Measurements from ENCODE around the gene DPF3.
"Not testable (repeated sequence)": the region's sequence is repeated elsewhere in the genome, so short reads cannot be mapped to it uniquely, and the experiment has no call there.

The DPF3 gene

DNA sequence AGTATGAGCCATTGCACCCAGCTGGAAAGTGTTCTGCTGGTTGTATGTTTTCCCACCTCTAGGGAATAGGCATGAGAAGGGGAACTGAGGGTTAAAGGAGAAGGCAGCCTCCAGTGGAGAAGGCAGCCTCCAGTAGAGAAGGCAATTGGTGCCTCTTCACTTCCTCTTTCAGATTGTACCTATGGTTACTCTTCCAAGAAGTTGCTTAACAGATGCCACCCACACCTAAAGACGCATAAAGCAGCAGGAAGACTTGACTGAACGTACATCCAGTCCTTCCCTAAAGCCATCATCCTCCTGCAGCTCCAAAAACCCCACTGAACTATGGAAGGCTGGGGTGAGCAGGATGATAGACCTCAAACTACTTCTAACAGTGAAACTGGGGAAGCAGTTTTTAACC, 13.1 kb downstream of the DPF3 start:
- DNase-seq (ENCODE audit: low spot score), result no peak

DNA sequence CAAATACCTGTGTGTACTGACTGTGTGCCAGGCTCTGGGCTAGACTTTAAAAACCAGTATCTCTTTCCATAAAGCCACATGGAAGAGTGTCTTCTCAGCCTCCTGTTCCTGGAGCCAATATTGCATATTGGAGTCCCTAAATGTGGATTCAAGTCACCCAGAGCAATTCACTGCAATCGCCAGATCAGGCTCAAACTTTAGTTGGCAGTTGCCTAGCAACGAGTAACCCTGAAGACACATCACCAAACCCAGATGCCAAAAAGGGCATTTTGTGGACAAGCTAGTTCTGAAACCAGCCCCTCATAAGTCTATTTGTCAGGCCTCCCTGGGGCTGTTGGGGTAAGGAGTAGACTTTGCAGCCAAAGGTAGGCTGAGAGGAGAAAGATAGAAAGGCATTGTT, 13.7 kb downstream of the DPF3 start:
- no peak for DNase-seq (ENCODE audit: low spot score)

DNA sequence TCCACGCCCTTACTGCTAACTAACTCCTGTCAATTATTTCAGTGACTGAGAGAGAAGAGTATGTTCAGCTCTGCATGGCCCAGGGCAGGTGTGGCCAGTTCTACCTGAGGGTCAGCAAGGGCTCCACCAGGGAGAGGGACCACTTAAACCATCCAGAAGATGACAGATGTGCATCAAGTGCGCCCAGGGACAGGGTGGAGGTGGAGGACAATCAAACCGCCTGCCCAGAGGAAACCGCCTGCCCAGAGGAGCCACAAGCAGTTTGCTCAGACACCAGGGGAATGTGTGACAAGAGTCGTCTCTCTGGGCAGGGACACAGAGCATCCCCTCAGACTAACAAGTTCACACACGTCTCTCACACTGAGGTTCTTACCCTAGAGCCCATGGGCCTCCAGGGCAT, 14.5 kb downstream of the DPF3 start:
- DNase-seq (ENCODE audit: low spot score), result no peak

DNA sequence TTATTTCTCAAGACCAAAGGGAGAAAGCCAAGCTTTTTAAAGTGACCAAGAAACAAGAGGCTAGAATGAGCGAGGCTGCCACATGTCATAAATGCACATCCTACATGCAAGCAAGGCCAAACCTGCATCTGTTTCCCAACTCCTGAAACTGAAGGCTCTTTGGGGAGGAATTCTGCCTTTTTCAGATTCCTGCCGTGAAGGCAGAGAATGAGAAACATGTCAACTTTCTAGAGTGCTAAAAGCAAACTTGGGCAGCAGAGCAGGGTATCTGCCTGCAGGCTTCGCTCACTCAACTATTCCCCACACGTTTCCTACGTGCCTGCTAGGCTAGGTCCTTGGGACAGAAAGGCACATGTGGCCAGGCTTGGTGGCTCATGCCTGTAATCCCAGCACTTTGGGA, 15.2 kb downstream of the DPF3 start:
- no peak for DNase-seq (ENCODE audit: low spot score)

DNA sequence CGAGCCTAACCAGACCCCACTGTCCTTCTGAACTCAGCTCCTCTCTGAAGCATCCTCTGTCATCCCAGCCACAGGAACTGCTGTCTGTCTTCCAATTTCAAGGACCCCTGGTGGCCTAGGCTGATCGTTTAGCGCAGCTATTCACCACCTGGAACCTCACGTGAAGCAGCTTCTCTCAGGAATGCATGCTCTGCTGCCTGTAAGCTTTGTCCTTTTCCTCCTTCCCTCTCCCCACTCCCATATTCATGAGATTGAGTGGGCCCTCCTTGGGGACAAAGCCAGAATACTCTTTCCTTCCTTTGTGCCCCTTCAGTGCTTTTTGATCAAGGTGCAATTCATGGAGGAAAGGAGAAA, 17.2 kb downstream of the DPF3 start:
- DNase-seq (ENCODE audit: low spot score), result no peak

DNA sequence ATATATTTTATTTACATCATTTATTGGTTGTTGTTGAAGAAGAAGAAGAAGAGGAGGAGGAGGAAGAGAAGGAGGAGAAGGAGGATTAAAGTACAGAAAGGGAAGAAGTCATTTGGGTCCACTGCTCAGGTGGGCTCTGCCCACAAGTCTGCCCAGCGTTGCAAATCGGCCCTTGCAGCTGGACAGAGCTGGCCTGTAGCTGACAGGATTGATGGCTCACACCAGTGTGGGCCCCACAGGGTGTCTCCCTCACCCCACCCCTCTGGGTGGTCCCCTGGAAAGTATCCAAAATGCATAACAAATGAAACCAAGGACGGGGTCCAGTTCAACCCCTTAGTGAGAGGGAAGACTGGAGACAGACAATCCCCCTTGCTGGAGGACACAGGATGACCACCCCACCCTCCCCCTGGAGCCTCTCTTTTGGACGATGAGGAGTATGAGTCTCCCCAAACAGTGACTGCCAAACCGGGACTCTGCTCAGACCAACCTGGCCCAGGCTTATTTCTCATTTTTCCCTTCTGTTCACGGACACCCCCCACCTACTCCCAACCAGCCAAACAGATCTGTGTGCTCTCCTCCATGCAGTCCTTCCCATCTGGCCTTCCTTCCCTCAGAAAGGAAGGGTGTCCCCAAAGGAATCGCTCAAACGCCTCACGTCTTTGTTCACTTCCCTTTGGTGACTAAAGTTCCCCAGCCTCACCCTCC, 17.7 kb downstream of the DPF3 start:
- no peak for DNase-seq (ENCODE audit: low spot score)

DNA sequence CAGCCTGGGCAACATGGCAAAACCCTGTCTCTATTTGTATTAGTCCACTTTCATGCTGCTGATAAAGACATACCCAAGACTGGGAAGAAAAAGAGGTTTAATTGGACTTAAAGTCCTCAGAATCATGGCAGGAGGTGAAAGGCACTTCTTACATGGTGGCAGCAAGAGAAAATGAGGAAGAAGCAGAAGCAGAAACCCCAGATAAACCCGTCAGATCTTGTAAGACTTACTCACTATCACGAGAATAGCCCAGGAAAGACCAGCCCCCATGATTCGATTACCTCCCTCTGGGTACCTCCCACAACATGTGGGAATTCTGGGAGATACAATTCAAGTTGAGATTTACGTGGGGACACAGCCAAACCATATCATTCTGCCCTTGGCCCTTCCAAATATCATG, 23.0 kb downstream of the DPF3 start:
- DNase-seq (ENCODE audit: low spot score), result not testable (repeated sequence)

DNA sequence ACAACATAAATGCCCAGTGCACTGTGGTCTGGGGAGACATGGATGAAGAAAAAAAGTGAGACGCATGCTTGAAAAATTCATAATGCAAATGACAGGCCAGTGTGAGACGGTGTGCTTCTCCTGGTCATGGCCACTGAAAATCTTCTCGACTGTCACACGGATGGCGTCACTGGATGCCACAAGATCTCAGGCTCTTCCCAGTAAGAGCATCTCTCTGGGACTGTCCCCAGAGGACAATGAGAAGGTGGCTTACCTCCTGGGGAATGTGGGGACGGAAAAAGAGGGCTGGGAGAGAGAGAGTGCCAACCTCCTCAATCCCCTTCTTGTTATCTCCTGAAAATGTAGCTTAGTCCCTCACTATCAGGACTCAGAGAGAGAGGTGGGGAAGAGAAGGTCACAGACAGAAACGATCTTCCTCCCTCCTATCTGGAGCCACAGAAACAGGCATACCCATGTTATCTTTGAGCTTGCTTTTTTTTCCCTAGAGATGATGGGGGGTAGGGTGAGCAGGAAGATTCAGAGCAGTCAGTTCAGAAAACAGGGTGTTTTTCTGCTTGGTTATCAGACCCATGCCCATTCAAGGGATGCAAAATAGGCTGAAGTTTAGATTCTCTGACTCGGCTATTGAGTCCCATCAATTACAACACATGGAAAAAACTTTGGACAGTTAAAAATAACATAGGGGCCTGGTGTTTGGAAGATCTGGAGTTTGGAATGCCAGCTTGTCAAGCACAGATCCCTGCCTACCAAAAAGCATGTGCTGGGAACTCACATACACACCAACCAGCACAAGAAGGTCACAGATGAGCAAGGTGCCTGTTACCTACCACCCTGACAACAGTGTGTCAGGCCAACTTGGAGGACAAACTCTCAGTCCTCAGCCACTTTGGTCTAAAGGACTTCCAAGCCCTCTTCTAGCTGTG, 24.2 kb downstream of the DPF3 start:
- no peak for DNase-seq (ENCODE audit: low spot score)

DNA sequence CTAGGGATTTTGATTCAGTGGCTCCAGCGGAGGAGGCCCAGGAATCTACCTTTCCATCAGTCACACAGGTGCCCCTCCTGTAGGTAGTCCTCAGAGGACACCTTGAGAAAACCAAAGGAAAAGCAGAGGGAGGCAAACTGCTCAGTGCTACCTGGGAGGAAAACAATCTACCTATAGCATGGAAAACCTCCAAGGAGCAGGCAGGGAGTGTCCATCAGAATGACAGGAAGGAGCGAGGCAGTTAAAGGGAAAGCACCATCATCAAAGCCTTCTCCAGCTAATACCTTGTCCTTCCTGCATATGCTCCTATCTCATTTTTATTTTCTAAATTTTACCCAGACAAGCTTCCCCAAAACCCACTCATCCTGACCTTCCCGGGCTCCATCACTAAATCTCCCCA, 25.4 kb downstream of the DPF3 start:
- no peak for DNase-seq (ENCODE audit: low spot score)

DNA sequence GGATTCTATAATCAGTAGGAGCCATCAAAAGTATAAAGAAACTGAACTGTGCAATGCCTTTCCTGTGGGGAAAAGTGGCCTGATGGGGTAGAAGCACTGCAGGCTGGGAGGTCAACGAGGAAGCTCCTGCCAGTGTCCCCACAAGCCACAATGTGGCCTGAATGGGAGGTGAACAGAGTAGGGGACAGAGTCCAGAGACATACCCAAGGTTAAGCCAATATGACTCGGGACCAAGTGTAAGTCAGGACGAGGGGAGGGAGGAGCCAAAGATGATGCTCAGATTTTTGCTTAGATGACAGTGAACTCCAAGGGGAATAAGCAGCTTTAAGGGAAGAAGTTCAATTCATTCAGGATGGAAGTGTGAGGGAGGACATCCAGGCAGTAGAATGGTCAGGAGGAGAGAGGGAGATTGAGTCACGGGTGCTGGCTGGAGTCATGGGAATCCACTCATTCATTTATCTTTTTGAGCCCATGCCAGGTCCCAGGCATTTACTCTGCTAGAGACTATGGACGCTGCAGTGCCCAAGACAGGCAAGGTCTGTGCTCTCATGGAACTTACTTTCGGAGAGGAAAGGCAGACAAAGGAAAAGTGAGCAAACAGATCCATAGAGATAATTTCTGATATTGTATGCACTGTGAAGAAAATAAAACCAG, 29.1 kb downstream of the DPF3 start:
- no peak for DNase-seq (ENCODE audit: low spot score)

DNA sequence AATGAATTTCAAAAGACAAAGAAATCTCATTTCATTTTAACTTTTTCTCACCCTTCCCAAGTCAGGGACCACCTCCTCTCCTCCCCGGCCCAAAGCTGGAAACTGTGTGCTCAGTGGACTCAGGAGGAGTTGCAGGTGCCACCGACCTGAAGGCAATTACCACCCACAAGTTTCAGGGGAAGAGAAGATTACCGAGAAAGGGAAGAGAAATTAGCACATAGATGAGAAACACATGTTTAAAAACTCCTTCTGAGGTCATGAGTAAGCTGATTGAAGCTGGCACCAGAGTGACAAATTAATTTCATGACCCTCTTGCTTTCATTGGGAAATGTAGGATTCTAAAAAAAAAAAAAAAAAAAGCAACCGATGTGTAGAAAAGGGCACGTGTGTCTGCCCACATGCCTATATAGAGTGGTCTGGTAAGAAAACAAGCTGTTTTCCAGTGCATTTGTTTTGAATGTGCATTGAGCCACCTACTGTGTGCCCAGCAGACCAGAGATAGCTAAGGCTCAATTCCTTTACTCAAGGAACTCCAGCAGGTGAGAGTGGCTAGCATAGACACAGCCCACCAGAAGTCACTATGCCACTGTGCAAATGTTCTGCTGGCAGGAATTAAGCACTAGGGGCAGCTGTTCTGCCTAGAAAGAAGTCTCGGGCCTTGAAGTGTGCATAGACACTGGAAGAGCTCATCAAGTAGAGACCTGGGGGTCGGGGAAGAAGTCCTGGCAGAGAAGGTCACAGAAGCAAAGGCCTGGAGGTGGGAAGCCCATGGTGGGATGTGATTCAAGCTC, 30.5 kb downstream of the DPF3 start:
- no peak for DNase-seq (ENCODE audit: low spot score)

DNA sequence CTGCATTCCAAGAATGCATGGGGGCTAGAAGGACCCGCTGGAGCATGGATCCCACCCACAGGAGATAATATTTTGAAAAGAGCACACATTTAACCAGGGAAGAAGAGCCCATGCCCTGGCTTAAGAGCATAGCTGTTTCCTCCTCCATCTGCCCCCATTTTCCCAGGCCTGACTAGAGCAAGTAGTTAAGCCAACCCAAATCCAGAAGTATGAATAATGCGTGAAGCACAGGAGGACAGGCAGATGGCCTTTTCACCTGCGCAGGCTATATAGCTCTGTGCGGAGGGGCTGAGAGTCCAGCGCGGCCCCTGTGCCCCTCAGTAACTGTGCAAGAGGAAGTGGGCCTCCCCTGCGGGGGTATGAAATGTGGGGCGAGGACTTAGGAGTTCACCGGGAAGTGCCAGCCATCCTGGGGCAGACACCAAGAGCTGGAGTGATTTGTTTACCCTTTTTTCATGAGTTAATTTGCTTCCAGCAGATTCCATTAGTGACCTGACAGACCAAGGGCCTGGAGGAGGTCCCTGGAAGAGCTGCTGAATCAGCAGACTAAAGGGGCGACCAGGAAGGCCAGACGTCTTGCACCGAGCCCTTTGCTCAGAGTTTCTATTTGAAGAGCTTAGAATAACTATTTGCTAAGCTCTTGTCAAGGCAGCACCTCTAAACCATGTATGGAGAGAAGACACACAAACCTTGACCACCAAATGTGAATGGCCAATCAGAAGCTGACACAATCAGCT, 37.2 kb downstream of the DPF3 start:
- no peak for DNase-seq (ENCODE audit: low spot score)

DNA sequence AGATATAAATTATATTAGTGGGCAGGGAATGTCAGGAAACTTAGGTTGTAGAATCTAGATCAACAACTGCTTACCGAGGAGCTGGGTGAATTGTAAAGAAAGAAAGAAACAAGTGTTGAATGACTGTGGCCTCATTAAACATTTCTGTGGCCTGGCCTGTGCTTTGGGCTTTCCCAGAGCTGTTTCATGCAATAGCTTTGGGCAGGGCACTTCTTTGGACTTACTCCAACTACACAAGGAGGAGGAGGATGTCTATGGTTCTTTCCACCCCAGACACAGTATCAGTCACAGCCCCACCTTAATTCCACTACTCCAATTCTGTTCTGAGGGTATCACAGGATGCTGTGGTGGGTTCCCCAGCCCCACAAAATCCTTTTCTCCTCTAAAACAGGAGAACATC, 38.0 kb downstream of the DPF3 start:
- no peak for DNase-seq (ENCODE audit: low spot score)

DNA sequence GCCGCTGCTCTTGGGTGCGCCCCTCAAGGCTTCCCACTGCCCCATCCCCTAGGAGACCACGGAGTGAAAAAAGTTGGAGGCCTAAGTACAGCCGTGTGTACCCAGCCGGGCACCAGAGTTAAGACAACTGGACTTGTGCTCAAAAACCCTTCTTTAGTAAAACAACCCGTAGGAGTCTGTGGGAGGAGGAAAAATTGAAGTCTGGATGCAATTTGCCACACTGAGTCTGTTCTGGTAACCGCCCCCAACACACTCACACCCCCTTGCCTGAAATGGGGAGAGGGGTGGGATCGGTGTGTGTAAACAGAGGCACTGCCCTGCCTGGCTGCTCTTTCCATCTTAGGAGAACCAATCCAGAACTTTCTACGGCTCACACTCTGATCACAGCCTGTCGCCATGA, 41.7 kb downstream of the DPF3 start:
- DNase-seq (ENCODE audit: low spot score), result no peak

DNA sequence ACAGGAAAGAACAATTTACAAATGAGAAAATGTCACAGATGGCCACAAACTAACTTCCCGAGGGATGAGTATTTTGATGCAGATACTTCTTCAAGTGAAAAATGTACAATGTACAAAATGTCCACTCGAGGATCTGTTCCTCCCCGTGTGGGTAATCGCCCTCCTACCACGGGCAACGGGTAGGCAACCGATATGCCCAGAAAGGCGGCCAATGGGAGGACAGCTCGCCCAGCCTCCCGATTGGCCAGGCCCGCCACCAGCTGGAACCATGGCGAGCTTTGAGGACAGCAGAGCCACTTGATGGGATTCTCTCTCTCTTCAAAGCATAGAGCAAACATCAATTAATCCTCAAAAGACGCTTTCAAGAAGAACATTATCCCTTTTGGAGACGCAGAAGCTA, 42.3 kb downstream of the DPF3 start:
- no peak for DNase-seq (ENCODE audit: low spot score)

DNA sequence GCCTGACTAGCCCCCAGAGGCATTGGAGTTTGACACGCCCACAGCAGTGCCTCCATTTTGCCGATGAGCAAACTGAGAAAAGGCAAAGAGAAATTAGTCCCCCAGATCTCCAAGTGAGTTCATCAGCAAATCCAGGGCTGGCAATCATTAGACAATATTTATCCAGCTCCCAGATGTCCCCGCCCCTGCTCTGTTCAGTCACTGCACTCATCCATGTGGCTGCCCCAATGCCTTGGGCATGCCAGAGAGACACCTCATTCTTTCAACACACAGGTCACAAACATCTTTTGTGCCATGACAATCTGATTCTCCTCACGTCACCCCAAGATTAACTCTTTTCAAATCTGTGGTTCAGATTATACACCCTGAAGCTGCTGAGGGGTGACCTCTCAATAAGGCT, 43.5 kb downstream of the DPF3 start:
- DNase-seq (ENCODE audit: low spot score), result no peak

DNA sequence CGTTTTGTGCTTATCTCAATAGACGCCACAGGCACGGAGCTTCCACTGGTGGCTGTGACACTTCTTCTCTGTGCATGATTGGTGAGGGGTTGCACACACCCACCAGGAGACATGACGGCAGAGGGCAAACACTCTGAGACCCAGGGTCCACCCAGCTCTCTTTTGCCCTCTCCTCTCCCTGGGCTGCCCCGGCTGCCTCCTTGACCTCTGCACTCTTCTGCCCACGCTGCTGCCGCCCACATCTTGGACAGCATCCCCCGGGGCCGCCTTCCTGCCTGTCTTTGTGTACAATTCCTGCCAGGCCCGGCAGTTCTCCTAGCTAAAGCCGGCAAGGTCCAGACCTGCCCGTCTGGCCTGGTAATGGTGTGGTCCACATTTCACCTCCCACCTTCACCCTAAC, 44.7 kb downstream of the DPF3 start:
- DNase-seq (ENCODE audit: low spot score), result no peak

DNA sequence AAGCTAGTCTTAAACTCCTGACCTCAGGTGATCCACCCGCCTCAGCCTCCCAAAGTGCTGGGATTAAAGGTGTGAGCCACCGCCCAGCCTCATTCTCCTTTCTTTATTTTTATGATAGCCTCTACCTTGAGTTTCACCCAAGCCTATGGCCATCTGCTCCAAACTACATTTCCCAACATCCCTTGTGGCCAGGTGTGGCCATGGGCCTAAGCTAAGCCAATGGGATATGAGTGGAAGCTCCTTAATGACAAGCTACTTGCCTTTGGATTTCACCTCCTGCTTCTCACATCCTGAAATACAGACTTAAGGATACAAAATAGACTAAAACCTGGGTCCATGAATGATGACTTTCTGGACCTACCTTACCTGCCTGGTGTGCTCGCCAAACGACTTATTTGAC, 46.2 kb downstream of the DPF3 start:
- DNase-seq (ENCODE audit: low spot score), result no peak

DNA sequence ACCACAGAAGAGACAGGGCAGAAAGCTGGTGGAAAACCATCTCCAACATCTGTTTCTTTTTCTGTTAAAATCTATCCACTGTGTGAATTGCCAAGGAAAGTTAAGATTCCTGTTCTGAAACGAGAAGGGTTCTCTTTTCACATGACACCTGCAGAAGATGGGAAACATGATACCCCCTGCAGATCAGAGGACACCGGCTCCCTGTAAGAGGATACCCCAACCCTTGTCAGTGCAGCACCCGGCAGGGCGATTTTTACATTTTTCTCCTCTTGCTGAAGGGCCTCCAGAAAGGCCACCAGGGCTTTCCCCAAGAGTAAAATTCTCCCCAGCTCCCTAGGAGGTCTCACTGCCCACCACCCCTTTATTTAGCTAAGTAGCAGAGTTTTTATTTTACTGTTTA, 48.2 kb downstream of the DPF3 start:
- no peak for DNase-seq (ENCODE audit: low spot score)

DNA sequence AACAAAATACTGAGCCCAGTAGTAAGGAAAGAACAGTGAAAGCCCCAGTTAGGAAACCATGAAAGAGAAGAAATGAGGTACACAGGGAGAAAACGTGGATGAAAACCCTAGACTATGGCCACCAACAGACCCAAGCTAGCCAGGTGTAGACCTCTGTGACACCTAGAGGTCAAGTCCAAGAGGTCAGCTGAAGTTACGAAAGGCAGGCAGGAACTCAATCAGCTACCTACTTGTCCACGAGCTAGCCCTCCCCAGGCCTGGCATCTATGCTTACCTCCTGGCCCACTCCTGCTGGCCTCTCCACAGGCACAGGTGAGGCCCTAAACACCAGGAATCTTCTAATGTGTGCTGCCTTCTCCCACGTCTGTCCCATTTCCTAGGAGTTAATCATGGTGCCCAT, 48.7 kb downstream of the DPF3 start:
- no peak for DNase-seq (ENCODE audit: low spot score)

DNA sequence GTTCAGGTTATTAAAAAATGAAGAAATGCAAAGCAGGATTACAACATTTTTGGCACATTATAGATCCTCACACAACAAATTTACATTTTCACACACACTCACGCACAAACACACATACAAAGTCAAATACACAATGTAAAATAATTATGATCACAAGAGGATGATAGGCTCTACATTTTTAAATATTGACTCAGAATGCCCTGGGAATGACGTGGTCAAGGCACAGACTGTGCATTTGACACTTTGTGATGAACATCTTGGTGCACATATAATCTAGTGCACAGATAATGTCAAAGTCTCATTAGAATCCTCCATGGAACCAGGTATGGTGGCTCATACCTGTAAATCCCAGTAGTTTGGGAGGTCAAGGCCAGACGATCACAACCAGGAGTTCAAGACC, 49.4 kb downstream of the DPF3 start:
- no peak for DNase-seq (ENCODE audit: low spot score)

Measured in HuH-7.5 (cell line).